Measurements from ENCODE around the gene MRAS.

DNA sequence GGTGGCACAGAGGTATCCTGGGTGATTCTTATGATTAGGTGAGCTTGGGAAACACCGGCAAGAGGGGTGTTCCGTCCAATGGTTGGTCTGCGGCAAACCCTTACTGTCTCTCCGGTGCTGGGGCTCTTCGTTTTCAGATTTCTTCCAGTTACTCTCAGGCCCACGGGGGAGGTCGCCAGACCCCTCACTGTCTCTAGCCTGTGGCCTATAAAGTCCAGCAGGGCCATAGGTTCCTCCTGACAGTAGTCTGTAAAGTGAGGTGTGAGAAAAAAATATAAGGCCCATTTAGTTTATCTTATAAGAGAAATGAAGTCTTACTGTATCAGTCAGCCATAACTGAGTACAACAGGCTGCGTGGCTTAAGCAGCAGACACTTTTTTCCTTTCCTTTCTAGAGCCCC, 87.5 kb downstream of the MRAS start:
- no peak for TF ChIP-seq POLR2AphosphoS5 (IDR thresholded peaks at IDR 0.05)
- TF ChIP-seq, protein P1, sequence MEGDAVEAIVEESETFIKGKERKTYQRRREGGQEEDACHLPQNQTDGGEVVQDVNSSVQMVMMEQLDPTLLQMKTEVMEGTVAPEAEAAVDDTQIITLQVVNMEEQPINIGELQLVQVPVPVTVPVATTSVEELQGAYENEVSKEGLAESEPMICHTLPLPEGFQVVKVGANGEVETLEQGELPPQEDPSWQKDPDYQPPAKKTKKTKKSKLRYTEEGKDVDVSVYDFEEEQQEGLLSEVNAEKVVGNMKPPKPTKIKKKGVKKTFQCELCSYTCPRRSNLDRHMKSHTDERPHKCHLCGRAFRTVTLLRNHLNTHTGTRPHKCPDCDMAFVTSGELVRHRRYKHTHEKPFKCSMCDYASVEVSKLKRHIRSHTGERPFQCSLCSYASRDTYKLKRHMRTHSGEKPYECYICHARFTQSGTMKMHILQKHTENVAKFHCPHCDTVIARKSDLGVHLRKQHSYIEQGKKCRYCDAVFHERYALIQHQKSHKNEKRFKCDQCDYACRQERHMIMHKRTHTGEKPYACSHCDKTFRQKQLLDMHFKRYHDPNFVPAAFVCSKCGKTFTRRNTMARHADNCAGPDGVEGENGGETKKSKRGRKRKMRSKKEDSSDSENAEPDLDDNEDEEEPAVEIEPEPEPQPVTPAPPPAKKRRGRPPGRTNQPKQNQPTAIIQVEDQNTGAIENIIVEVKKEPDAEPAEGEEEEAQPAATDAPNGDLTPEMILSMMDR (IDR thresholded peaks at IDR 0.05; ENCODE audit: poor library complexity, severe bottlenecking) = no peak
- no peak for TF ChIP-seq TAF1 (IDR thresholded peaks at IDR 0.05; ENCODE audit: low read depth)
- no peak for TF ChIP-seq EP300 (conservative IDR thresholded peaks at IDR 0.05; ENCODE audit: poor library complexity, severe bottlenecking)
- no peak for TF ChIP-seq RAD21 (conservative IDR thresholded peaks at IDR 0.05)
- no peak for TF ChIP-seq EZH2 (IDR thresholded peaks at IDR 0.05; ENCODE audit: borderline replicate concordance, insufficient read depth, low read length, poor library complexity, severe bottlenecking)
- TF ChIP-seq REST (IDR thresholded peaks at IDR 0.05; ENCODE audit: borderline replicate concordance) = no peak
- TF ChIP-seq SMC3 (conservative IDR thresholded peaks at IDR 0.05; ENCODE audit: poor library complexity) = no peak
- TF ChIP-seq MXI1 (conservative IDR thresholded peaks at IDR 0.05; ENCODE audit: poor library complexity, severe bottlenecking) = no peak
